ENCODE measurements around the gene RHBDL3.

DNA sequence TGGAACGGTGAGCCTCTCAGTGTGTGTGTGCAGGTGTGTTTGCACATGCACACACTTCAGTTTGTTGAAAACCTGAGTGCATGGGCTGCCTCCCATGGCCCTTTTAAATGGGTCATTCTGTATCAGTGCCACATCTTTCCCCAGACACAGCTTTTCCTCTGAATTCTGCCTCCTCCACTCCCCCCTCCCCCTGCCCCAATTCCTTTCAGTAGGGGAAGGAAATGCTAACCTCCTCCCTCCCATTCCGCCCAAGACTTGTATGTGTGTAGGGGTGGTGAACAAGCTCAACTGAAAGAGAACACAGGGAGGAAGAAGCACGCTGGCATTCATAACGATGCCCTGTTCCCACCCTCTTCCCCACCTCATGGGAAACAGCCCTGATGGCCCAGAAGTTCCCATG lies 42.0 kb downstream of the RHBDL3 start:
- TF ChIP-seq KDM1A (IDR thresholded peaks at IDR 0.05; ENCODE audit: low read depth): no peak
- TF ChIP-seq, protein P1, sequence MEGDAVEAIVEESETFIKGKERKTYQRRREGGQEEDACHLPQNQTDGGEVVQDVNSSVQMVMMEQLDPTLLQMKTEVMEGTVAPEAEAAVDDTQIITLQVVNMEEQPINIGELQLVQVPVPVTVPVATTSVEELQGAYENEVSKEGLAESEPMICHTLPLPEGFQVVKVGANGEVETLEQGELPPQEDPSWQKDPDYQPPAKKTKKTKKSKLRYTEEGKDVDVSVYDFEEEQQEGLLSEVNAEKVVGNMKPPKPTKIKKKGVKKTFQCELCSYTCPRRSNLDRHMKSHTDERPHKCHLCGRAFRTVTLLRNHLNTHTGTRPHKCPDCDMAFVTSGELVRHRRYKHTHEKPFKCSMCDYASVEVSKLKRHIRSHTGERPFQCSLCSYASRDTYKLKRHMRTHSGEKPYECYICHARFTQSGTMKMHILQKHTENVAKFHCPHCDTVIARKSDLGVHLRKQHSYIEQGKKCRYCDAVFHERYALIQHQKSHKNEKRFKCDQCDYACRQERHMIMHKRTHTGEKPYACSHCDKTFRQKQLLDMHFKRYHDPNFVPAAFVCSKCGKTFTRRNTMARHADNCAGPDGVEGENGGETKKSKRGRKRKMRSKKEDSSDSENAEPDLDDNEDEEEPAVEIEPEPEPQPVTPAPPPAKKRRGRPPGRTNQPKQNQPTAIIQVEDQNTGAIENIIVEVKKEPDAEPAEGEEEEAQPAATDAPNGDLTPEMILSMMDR (IDR thresholded peaks at IDR 0.05): no peak
- TF ChIP-seq POLR2A (IDR thresholded peaks at IDR 0.05; ENCODE audit: low read length): no peak
- TF ChIP-seq JUN (IDR thresholded peaks at IDR 0.05): no peak
- no peak for TF ChIP-seq JUNB (IDR thresholded peaks at IDR 0.05)
- TF ChIP-seq CHD2 (IDR thresholded peaks at IDR 0.05; ENCODE audit: low read length, partially characterized antibody): no peak
- TF ChIP-seq, protein P2, sequence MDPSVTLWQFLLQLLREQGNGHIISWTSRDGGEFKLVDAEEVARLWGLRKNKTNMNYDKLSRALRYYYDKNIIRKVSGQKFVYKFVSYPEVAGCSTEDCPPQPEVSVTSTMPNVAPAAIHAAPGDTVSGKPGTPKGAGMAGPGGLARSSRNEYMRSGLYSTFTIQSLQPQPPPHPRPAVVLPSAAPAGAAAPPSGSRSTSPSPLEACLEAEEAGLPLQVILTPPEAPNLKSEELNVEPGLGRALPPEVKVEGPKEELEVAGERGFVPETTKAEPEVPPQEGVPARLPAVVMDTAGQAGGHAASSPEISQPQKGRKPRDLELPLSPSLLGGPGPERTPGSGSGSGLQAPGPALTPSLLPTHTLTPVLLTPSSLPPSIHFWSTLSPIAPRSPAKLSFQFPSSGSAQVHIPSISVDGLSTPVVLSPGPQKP (IDR thresholded peaks at IDR 0.05; ENCODE audit: low read depth, low read length): no peak
- no peak for TF ChIP-seq POLR2AphosphoS2 (conservative IDR thresholded peaks at IDR 0.05; ENCODE audit: low read length)
- TF ChIP-seq BHLHE40 (IDR thresholded peaks at IDR 0.05; ENCODE audit: low read depth, low read length): no peak
- TF ChIP-seq NPAS2 (CRISPR knock-in tag; IDR thresholded peaks at IDR 0.05; ENCODE audit: borderline replicate concordance): no peak
- TF ChIP-seq RAD21 (conservative IDR thresholded peaks at IDR 0.05 in 1 of 2, IDR thresholded peaks at IDR 0.05 in 1 of 2): no peak
- TF ChIP-seq MAZ (IDR thresholded peaks at IDR 0.05; ENCODE audit: borderline replicate concordance, low read depth, low read length): no peak

All from A549 (cell line).